ENCODE measurements around the gene GGACT.

DNA sequence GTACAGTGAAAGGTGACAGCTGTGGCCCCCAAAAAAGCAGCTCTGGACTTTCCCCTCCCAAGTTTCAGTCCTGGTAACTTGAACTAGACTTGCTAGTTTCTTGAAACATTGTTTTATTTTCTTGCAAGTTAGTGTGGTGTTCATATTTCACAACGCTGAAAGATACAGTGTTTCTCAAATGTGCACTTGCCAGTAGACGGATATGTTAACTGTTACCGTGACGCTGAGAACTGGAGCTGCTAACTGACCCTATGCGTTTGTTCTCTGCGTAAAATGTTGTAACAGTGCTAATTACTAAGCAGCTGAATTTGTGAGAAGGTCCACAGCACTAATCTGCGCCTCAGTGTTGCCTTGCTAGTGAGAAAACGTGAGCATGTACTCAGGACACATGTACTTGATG is 79.6 kb downstream of the GGACT start:
- TF ChIP-seq, protein P1, sequence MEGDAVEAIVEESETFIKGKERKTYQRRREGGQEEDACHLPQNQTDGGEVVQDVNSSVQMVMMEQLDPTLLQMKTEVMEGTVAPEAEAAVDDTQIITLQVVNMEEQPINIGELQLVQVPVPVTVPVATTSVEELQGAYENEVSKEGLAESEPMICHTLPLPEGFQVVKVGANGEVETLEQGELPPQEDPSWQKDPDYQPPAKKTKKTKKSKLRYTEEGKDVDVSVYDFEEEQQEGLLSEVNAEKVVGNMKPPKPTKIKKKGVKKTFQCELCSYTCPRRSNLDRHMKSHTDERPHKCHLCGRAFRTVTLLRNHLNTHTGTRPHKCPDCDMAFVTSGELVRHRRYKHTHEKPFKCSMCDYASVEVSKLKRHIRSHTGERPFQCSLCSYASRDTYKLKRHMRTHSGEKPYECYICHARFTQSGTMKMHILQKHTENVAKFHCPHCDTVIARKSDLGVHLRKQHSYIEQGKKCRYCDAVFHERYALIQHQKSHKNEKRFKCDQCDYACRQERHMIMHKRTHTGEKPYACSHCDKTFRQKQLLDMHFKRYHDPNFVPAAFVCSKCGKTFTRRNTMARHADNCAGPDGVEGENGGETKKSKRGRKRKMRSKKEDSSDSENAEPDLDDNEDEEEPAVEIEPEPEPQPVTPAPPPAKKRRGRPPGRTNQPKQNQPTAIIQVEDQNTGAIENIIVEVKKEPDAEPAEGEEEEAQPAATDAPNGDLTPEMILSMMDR (IDR thresholded peaks at IDR 0.05; ENCODE audit: low read depth, low read length) = no peak
- no peak for TF ChIP-seq EZH2phosphoT487 (IDR thresholded peaks at IDR 0.05; ENCODE audit: low read depth)

Measured in OCI-LY3 (cell line).